GM19043 (cell line): ENCODE results near the gene SGCE.
A peak's percentile ranks its signal among the peaks of the same experiment; 100 is the strongest.

Experiments used
- ATAC-seq: cut with Tn5 transposase; IDR thresholded peaks from one replicate; pipeline ENCODE4 v1.9.1; 2021; ENCODE audit warnings: low read depth; ENCODE audit not compliant: unreplicated experiment

SGCE gene

DNA sequence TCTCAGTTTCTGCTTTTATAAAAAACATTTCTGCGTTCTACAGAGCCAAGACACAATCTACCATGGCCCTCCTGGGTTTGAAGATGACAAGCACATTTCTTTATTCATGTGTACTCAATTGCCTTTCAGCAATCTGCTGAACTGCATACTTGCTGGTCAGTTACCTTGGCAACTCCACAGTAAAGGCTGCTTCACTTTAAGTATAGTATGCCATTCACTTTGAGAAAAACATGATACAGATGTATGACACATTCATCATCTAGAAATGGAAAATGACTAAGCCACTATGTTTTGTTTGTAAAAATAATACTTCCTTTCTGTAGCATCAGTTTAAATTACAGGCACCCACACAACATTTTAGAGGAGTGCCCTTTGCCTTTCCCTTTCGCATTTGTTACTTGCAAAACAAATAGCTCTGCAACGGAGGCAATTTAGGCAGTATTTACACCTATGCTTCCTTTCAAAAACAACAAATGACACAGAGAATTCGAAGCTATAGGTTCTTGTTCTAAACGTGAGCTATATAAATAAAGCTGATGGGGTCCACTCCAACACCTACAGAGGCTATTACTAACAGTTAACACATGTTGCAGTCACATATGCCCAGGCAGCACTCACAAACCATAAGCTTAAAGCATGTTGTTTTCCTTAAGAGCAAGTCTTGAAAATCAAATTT, 23.5 kb downstream of the SGCE start:
- ATAC-seq, result no peak

DNA sequence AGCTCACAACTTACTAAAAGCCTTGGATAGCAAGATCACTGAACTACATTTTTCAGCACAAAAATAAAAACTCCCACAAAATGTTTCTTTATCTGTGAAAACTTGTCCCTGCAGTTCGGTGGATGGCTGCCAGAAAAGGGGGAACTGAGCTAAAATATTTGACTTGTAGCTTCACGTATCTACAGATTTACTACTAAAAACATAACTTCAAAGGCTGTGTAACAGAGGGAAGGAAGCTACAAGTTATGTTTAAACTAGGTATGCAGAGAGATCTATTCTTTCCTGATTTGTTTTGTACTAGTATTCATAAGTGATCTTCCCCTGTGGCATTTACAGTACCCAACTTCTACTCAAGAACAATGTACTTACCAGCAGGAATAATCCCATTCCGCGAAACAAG, 25.1 kb downstream of the SGCE start:
- no peak for ATAC-seq

DNA sequence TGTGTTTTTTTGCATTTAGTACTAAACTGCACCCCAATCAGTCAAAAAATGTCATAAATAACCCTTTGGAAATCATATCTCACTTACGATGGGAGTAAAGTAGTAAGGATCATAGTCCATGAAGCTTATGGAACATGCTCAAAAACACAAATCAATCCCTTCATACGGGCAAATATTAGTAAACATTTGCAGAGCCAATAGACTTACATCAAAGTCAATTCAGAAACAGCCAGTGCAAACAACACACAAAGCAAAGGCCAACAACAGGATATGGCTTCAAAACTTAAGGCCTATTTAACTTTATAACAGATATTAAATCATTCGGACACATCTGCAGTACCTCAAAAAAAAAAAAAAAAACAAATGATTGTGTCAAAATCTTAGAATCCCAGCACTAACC, 32.1 kb downstream of the SGCE start:
- no peak for ATAC-seq

DNA sequence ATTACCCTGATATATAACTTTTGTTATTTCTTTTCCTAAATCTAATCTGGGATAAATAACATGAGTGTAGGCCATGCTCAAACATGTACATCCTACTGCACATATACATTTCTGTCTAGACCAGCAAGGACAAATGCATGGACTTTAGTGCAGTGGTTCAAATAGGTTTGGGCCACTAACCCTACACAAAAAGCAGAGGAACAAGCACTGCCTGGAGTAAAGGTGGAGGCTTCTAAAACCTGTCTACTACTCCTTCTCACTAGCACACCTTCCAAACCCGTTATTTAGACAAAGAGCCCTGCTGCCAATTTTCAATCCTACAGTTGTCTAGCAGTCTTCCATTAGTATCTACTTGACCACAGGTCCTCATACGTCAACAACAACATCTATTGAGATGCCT, 34.8 kb downstream of the SGCE start:
- peak; percentile 6 for ATAC-seq

DNA sequence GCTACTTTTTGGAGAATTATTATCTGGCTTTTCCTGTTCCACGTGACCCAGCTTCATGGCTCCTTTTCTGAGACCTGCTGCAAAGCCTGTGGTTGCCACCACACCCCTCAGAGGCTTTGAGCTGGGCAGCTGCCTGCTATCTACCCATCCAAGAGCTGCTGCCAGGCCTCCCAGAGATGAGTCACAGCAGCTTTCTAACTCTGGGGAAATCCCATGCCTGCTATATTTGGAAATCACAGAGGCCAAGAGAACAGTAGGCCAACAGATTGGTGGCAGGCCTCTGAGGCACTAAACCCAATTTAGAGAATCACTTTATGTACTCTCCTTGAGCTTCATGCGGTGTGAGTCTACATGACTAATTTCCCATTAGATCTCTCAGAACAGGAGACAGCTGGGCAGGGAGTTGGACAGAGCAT, 35.2 kb downstream of the SGCE start:
- ATAC-seq, result peak; percentile 96

DNA sequence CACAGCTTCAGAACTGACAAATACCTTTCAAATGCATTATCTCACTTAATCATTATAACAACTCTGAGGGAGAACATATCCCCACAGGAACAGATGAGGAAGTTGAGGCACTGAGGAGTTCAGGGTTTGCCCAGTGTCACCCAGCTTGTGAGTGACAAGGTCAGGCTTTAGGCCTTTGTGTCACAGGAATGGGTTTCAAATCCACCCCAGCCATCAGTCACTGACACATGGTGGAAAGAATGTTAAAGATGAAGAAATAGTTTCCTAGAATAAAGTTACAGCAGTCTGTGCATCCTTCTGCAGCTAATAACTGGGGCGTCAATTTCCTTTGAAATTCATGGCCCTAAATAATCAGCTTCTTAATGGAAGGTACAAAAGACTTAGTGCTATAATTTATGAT, 37.8 kb downstream of the SGCE start:
- no peak for ATAC-seq

DNA sequence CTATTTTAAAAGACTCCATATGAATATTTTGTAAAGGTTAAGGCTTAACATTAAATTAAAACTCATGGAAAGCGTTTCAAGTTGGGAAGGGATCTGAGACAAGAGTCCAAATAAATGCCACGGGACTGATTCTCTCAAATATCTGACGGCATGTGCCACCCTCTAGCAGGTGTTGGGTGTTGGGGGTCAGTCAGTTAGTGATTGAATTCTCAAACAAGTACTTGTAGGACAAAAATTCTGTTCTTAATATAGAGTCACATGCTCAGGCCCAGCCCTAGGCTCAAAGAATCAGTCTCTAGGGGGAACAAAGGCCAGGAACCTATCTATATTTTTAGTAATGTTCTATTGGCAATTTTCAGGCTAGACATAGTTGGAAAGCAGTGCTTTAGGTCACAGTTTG, 39.1 kb downstream of the SGCE start:
- no peak for ATAC-seq

DNA sequence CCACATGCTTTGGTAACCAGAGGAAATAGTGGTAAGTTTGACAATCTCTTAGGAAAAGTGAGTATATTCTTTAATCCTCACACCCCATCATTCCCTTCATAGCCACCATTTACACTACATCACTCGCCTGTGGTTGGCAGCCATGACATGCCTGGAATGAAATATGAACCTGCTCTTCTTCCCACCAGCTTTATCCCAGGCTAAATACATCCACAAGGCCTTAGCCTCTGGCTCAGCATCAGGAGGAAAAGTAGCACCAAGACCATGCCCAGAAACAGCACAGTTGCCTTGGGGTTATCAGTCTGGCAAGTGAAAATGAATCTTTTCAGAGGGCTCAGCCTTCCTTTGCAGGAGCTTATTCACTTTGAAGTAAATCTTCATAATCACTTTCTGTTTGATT, 40.3 kb downstream of the SGCE start:
- ATAC-seq, result no peak

DNA sequence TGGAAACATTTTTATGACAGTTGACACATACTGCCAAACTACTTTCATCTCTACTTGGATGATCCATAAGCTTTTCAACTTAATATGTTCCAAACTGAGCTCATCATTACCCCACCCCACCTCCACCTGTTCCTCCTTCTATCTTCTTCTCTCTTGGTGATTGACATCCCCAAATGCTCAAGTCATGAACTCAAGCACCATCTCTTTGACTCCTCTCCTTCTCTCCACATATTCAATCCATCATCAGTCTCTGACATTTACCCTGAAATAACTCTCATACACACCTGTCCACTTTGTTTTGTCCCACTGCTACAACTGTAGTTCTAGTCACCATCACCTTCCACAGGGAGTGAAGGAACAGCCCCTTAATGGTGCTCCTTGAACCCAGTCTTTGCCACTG, 43.3 kb downstream of the SGCE start:
- ATAC-seq, result no peak

DNA sequence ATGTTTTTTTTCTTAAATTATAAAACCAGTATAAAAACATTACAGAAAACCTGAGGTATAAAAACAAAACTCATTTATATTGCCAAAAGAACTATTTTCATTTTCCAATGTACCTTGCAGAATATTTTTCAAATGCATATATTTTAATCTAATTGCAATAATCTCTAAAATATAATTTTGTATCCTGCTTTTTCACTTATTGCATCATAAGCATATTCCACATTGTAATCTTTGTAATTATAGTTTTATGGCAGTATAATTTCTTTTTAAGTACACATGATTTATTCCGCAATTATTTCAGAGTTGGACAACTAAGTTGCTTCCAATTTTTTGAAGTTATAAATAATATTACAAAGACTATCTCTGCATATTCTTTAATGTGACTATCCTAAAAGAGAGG, 43.7 kb downstream of the SGCE start:
- no peak for ATAC-seq

DNA sequence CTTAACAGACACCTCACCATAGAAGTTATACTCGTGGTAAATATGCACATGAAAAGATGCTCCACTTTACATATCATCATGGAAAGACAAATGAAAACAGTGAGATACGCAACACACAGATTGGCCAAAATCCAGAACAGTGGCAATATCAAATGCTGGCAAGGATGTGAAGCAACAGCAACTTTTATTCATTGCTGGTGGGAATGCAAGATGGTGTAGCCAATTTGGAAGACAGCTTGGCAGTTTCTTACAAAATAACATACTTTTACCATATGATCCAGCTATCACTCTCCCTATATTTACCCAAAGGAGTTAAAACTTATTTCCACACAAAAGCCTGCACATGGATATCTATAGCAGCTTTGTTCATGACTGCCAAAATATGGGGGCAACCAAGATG, 46.4 kb downstream of the SGCE start:
- no peak for ATAC-seq

DNA sequence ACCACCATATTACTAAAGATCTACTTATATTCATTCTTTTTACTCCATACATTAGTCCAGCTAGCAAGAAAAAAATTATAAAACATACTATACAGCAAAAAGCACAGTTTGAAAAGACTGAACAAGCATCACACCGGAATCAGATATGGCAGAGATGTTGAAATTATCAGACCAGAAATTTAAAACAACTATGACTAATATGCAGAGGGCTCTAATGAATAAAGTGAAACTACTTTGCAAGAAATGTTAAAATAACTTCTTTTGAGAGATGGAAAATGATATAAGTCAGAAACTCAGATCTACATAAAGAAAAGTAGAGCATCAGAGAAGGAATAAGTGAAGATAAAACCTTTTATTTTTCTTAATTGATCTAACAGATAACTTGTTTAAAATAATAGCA, 50.9 kb downstream of the SGCE start:
- peak; percentile 67 for ATAC-seq

DNA sequence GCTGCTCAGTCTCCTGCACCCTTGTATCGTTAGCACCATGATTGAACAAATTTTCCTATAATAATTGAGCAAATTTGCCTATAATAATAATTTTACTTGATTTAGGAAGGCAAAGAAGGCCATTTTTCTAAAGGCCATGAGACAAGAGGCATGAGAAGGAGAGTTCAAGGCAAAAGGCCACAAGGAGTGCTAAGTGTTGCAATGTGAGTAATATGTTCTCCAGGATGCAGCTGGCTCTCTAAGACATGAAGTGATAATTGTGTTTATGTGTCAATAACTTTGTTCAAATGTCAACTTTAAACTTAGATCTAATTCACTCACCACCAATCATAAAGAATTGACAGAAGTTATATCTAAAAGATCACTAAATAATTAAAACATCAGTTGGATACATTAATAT, 53.8 kb downstream of the SGCE start:
- ATAC-seq, result no peak

DNA sequence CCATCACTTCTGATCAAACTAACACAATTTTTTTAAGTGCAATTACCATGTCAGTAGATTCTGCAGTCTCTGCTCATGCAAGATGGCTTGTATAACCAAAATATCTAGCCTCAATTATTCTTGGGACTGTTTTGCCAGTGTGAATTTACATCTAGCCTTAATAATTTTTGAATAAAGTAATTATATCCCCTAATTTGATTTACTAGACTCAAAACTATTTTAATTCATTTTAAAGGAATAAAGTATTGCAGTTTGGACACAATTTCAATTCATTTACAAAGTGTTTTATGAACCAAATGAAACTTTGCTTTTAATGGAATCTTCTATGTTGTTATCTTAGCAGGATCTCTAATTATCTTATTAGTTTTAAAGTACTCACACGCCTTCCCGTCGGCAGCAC, 55.7 kb downstream of the SGCE start:
- no peak for ATAC-seq

DNA sequence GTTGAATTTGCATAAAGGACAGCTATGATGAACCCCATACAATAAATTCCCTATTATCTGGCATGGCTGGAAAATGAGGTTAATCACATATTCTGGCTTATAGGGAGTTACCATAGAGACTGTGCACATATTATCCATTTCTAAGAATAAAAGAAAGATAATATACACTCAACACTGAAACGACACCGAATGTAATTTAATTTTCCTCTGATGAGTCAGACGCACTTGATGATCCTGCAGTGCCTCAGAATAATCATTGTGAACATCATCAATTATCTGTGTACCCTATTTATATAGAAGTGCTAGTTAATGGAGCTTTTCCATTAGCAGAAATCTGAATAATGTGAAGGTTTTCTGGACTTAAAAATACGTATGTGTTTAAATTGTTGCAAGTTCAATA, 60.2 kb downstream of the SGCE start:
- no peak for ATAC-seq

DNA sequence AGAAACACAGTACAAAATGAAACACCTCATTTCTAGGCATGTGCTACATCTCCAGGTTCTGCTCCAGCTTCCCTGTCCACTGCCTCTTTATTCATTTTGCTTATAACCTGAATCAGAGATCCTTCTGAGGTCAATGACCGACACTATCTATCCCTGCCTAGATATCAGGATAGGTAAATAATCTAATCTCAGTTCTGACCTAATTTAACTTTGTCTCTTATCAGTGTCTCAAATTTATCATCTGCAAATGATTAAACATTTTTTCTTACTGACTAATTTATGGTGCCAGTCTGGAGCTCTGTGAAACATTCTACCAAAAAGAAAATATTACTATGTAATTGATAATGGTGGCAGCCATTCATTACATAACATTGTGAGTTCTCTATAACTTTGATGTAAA, 61.1 kb downstream of the SGCE start:
- ATAC-seq, result no peak

DNA sequence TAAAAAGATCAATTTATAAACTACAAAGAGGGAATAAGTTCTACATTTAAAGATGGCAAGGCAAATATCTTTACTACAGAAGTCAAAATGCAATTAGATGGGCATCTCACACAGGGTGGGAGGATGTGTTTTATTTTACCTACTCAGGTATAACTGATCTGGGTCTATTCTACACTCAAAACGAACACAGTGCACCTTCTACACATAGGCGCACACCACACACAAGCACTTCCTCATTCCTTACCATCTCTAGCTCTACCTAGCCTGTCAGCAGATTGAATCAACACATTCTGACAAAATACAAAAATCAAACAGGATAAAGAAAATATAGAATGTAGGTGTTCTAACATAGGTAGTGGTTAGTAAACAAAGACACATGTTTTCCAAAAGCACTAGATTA, 64.8 kb downstream of the SGCE start:
- ATAC-seq, result peak; percentile 77

DNA sequence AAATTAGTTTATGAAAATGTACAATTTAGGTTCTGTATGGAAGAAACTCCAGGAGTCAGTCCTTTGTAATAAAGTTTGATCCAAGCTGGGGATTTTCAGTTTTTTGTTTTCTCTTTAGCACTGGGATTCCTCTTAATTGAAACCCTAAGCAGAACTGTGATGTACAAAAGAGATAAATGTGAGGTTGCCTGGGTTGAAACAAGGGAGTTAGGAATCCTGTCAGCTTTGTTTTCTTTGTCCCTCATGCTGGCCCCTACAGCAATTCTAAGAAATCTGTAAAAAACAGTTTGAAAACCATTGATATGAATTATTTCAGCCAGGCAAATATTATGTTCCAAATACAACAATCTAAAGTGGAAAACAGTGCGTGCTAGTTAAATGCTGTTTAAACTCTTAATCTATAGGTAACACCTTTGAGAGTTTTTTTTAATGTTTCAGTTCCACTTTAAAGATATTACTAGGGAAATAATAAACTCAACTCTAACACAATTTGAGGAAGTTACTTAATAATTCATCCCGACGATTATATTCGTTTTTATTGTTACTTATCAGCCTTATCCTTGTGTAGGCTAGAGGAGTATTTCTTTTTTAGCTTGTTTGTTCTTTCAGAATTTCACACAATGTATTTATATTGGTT, 65.3 kb downstream of the SGCE start:
- ATAC-seq, result no peak

DNA sequence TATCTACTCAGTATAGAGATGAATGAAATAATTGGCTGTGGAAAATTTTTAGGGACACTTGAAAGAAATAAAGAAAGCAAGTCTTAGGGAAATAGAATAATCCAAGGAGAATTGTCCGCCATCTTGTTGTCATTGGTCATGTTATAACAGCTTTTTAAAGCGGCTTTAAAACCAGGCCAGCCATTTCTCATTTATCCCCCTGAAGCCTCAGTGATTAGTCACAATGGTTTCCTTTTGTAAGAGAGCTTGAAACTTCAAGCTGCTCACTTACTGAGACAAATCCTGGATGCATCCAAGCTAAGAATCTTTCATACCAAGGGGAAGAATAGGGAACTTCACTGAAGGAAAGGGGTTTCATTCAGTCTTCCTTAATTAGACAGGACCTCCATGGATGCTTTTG, 67.9 kb downstream of the SGCE start:
- no peak for ATAC-seq

DNA sequence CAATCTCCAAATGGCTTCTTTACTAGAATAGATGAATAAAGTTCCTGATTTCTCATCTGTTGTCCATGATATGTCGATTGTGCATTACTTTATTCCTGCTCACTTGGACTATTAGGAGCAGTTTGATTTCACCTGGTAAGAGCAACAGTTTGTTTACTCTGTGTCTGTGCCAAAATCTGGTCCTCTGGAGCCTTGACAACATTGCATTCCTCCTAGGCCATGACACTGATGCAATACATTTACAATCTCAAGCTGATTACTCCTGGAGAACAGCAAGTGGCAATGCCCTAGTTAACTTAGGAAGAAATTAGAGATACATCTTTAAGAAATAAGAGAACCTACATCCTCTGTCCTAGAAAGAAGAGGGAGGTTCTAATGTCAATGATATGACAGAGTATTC, 71.8 kb downstream of the SGCE start:
- no peak for ATAC-seq

DNA sequence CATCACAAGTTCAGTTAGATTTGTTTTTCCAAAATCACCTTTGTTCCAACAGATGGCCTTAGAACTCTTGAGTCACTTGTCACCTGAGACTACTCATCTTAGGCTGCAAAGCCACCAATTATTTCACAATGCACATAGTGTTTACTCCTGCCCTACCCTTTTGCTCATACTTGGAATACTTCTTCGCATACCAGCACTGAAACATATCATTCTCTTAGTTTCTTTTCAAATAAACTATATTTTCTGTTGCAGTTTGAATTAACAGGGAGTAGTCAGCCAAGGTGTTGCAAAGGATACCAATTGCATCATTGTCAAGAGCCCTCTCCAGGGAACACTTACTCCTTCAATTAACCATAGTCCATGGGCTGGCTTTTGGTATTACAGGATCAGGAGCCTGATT, 75.3 kb downstream of the SGCE start:
- no peak for ATAC-seq

DNA sequence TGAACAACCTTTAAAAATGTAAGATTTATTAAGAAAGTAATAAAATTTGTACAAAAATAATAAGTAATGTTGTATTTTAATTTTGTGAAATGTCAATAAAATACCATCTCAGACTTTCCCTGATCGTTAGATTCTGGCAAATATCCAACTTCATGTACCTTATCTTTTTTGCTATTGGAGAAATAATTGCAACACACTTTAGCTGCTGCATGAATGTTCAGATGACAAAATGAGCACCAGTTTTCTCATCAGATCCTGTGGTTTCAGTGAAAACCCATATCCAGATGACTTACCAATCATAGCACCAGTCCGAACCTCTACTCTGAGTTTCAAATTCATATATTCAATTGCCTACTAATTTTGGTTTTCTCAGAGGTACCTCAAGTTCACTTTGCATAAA, 76.5 kb downstream of the SGCE start:
- ATAC-seq, result no peak

DNA sequence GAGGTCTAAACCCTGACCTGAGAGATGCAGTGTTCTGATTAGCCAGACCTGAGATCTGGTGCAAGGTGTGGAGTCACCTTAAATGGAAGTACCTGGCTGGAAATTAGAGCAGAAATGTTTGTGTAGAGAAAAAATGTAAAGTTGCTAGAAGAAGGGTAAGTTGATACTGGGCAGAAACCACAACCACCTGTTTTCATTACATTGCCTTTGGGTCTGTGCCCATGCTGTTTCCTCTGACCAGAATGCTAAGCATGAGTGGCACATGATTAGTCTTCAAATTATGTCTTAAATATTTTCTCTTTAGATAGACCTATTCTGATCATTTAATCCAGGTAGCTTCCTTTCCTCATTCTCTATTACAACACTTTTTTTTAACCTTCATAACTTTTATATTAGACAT, 77.3 kb downstream of the SGCE start:
- no peak for ATAC-seq
